HG03135 (cell line): ENCODE measurements around the gene CACNA1A.

ENCODE experiments used
- ATAC-seq: cut with Tn5 transposase; IDR thresholded peaks from one replicate; pipeline ENCODE4 v1.9.1; 2021; ENCODE audit warnings: mild to moderate bottlenecking, moderate library complexity; ENCODE audit not compliant: unreplicated experiment

The CACNA1A gene

GRCh38 chr19:13493516-13494310, 12.6 kb downstream of the CACNA1A start:
- ATAC-seq, result no peak

DNA sequence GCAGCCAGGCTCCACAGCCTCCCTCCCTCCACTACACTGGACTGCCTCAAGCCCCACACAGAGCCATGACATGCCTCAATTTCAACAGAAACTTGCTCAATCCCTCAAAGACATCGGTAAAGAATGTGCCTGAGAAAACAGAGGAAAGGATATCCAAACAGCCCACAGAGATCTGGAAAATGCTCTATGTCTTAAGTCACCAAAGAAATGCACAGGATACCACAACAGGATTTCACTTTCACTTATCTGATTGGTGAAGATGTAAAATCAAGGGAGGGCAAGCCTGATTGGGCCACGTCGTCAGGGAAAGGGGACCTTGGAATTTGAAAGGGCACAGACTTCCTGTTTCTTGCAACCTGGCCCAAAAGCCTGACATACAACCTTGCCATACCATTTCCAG, 14.2 kb downstream of the CACNA1A start:
- ATAC-seq, result no peak

DNA sequence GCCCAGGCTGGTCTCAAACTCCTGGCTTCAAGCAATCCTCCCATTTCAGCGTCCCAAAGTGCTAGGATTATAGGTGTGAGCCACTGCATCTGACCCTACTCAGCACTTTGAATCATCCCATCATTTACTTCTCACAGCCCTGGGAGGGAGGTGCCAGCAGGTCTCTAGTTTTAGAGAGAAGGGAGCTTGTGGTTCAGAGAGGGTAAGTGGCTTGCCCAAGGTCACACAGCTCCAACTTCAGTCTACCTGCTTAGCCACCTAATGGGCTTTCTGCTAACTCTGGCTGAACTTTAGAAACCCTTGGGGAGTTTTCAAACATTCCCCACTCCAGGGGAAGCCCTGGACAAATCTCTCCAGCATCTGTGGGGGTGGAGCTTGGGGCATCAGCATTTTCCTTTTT, 18.3 kb downstream of the CACNA1A start:
- ATAC-seq, result no peak

GRCh38 chr19:13484166-13484565, 22.1 kb downstream of the CACNA1A start:
- ATAC-seq, result no peak

GRCh38 chr19:13483215-13483614, 23.1 kb downstream of the CACNA1A start:
- ATAC-seq, result no peak

GRCh38 chr19:13478576-13478975, 27.7 kb downstream of the CACNA1A start:
- ATAC-seq, result no peak

- no peak for ATAC-seq
Measured at GRCh38 chr19:13476071-13476470, 30.2 kb downstream of the CACNA1A start.

DNA sequence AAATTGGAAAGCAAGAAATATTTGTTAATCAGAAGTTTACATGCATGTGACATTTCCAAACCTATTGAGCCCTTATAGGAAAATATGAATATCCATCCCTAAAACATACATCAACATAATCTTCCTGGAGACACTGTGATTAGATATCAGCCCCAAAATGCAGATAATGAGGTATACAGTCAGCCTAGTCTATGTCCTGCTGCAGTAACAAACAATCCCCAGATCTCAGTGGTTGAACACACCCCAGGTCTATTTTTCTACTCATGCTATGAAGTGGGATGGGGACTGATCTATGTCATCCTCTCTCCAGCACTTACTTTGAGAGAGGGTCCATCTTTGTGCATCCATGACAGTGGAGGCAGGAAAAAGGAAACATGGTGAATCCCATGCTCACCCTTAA, 31.2 kb downstream of the CACNA1A start:
- ATAC-seq, result no peak

DNA sequence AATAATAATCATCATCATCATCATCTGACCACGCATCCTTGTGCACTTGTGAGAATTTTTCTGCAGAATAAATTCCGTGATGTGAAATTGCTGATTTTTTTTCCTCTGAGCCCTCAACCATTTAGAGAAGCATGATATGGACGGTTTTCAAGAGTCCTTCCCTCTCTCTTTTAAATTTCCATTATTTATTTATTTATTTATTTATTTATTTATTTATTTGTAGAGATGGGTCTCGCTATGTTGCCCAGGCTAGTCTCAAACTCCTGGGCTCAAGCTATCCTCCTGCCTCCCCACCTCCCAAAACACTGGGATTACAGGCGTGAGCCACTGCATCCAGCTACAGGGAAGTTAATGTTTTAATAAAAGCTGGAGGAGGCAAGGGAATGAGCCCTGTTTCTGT, 39.6 kb downstream of the CACNA1A start:
- ATAC-seq, result no peak

DNA sequence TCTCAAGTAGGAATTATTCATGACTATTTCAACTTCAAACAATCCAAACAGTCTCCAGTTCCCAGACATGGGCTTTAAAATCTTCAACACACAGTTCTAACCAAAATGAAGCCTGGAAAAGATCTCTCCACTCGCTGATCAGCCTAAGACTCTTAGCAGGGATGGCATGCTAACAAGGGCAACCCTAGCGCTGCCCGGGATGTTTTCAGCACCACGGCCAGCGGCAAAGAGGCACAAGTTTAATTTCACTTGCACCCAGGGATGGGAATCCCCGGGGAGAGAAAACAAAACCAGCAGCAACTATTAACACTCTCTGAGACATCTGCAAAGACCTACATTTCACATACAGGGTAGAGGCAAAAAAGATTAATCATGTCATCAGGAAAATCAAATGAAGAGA, 43.0 kb downstream of the CACNA1A start:
- ATAC-seq, result no peak

DNA sequence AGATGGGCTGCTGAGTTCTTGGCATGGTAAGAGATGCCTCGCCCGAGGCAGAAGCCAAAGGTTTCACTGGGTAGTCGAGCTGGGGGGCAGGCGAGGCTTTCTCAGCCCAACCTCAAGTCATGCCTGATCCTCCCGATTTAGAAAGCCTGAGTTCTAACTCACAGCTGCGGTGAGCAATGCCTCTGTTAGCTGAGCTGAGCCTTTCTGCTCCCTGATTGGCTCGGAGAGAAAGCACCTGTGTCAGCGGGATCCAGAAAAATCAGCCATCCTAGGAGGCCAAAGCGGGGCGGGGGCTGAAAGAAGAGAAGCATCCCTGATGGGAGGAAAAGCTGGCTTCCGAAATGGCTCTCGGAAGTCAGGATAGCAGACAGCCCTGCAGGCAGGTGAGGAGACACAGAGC, 44.7 kb downstream of the CACNA1A start:
- no peak for ATAC-seq

DNA sequence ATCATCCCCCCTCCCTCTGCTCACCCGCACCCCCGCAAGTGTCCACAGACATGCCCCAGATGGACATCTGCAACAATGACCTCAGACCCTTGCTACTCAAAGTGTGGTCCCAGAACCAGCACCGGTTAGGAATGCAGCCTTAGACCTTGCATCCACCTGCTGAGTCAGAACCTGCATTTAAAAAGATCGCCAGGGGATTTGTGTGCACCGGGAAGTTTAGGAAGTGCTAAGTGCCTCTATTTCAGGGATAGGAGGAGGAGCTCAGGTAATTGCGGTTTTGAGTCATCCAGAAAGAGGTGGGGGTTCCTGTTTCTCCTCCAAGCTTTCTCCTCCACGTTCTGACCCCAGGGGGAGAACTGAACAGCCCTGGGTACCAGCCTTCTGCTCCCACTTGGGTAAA, 46.2 kb downstream of the CACNA1A start:
- ATAC-seq, result no peak

- ATAC-seq, result no peak
Measured at GRCh38 chr19:13459351-13459750, 46.9 kb downstream of the CACNA1A start.

DNA sequence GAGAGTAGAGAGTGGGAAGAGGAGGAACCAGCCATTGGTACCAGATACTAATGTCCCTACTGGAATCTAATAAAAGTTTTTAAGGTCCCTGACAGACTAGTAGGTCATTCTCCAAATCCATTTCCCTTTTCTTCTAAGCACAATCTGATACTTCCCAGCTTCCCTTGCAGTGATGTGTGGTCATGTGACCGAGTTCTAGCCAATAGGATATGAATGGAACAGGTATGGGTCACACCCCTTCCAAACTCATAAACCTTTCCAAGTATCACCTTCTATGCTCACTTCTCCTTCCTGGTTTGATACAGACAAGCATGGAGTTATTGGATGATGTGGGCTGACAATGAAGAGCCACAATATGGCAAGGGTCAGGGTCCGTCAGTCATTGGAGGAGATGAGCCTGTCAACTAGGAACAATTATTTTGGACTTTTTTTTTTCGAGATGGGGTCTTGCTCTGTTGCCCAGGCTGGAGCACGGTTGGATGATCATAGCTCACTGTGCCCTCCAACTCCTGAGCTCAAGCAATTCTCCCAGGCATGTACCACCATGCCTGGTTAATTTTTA, 54.8 kb downstream of the CACNA1A start:
- no peak for ATAC-seq

- ATAC-seq, result no peak
Measured at GRCh38 chr19:13447978-13448377, 58.3 kb downstream of the CACNA1A start.

- no peak for ATAC-seq
Measured at GRCh38 chr19:13441810-13442512, 64.3 kb downstream of the CACNA1A start.

- ATAC-seq, result no peak
Measured at GRCh38 chr19:13437919-13438618, 68.2 kb downstream of the CACNA1A start.

DNA sequence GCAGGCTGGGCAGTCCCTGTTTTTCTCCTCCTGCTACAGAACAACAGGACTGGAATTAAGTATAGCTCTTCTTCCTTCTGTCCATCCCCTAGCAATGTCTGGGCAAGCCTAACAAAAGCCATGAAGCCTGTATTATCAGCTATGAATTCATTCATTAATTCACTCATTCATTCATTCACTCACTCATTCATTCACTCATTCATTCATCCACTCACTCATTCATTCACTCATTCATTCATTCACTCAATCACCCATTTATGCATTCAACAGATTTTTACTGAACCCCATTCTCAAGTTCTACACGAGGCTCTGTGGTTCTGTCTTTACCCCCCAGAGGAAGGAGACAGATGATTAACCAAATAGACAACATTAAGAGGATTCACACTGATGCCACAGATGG, 69.9 kb downstream of the CACNA1A start:
- no peak for ATAC-seq

DNA sequence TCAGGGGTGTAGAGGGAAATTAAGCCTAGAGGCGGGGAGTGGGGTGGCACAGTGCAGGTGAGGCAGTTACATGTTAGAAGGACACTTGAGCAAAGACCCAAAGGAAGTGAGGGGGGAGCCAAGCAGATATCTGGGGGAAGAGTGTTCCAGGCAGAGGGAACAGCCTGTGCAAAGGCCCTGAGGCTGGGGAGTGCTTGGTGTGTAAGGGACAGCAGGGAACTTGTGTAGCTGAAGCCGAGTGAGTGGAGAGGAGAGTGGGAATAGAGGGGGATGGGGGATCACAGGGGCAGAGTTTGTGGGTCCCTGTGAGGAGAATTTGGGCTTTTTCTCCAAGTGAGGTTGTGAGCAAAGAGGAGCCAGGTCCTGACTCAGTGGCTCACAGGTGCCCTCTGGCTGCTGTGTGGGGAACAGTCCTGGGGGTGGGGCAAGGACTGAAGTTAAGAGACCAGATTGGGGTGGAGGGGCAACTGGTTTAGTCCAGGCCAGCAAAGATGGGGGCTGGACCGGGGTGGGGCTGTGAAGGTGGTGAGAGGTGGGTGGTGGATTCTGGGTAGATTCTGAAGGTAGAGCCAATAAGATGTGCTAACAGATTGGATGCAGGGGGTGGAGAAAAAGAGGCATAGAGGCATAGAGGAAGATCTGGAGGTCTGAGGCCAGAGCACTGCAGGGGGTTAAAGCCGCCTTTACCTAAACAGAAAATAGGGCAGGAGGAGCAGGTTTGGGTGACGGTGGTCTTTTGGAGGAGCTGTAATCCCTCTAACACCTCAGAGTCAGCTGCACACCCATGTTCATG, 75.3 kb downstream of the CACNA1A start:
- ATAC-seq, result no peak

DNA sequence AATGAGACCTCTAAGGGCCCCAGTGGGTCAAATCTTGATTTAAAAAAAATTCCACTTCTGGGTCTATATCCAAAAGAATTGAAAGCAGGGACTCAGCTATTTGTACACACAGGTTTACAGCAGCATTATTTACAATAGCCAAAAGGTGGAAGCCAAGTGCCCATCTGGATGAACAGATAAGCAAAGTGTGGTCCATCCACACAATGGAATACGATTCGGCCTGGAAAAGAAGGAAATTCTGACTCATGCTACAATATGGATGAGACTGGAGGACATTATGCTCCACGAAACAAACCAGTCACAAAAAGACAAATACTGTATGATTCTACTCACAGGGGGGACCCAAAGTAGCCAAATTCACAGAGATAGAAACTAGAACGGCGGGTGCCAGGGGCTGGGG, 76.7 kb downstream of the CACNA1A start:
- ATAC-seq, result no peak

DNA sequence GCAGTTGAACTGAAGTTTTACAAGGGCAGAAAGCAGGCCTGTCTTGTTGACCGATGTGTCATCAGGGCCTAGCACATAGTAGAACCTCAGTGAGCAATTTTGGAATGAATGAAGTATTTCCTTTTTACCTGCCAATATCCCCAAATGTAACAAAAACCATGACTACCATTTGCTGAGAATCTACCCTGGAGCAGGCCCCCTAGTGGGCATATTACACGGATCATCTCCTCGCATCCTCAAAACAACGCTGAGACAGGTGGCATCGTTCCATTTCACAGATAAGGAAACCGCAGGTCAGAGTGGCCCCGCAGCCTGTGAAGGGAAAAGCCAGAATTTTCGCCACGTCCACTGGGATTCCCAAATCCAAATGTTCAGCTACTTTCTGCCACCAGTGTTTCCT, 77.9 kb downstream of the CACNA1A start:
- ATAC-seq, result no peak
